SK-N-MC (cell line): ENCODE results near the gene SLC30A7.

Experiments
- EZH2 ChIP-seq: fragments of 200-600 bp; sonication (generic); IDR thresholded peaks from one replicate; pipeline ENCODE4 v1.6.1; 2017; ENCODE audit warnings: antibody characterized with exemption
- FOXP2 ChIP-seq: optimal IDR thresholded peaks from 2 replicates; pipeline ENCODE3; 2011; ENCODE audit warnings: mild to moderate bottlenecking, moderate library complexity; ENCODE audit not compliant: insufficient read depth; ENCODE audit errors: extremely low read length, control extremely low read depth
- POLR2AphosphoS5 ChIP-seq: IDR thresholded peaks from 2 replicates; pipeline ENCODE4 v1.6.1; 2012; ENCODE audit warnings: mild to moderate bottlenecking, low read depth, low read length, borderline replicate concordance

DNA sequence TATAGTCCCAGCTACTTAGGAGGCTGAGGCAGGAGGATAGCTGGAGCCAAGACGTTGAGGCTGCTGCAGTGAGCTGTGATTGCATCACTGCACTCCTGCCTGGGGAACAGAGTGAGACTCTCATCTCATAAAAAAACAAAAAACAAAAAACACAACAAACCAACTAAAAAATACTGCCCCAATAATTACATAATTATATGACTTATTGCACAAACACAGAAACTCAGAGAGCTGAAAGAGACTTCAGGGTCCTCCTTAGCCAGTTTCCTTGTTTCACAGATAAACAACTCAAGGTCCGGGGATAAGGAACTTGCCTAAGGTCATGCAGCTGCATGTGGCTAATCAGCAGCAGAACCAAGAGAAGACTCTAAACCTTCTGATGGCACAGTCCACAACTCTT is 13.2 kb upstream of the SLC30A7 start:
- TF ChIP-seq EZH2 (no peak), POLR2AphosphoS5 (no peak), FOXP2 (no peak)
